LoVo (cell line): ENCODE data around the gene GOLGA5.
"Not testable (repeated sequence)": the region's sequence is repeated elsewhere in the genome, so short reads cannot be mapped to it uniquely, and the experiment has no call there.

Source experiments
- DNase-seq: peaks from one replicate; pipeline ENCODE4 v3.0.0-alpha.2; 2016; ENCODE audit warnings: low spot score

Gene GOLGA5

GRCh38 chr14:92793709-92794546 is at the start of gene GOLGA5:
GOLGA5 (plus strand) TSS chr14:92794305; CDS start chr14:92797438, 3,133 bp downstream.
- peak; percentile 95 for DNase-seq

GRCh38 chr14:92747701-92748258 is 46.3 kb upstream of the GOLGA5 start:
- peak; percentile 26 for DNase-seq

GRCh38 chr14:92748259-92749016 is 45.7 kb upstream of the GOLGA5 start, which contains the start of gene LGMN:
LGMN (minus strand) TSS chr14:92748627; CDS start chr14:92732786, 15,841 bp downstream.
- DNase-seq: peak; percentile 96

GRCh38 chr14:92750222-92750728 is 43.8 kb upstream of the GOLGA5 start:
- DNase-seq: not testable (repeated sequence)

- DNase-seq: no peak
Measured at GRCh38 chr14:92750994-92751400, 43.1 kb upstream of the GOLGA5 start.

GRCh38 chr14:92751819-92752218 is 42.3 kb upstream of the GOLGA5 start:
- no peak for DNase-seq

GRCh38 chr14:92753250-92753649 is 40.9 kb upstream of the GOLGA5 start:
- no peak for DNase-seq

- DNase-seq: no peak
Measured at GRCh38 chr14:92754966-92755365, 39.1 kb upstream of the GOLGA5 start.

- DNase-seq: no peak
Measured at GRCh38 chr14:92755495-92755894, 38.6 kb upstream of the GOLGA5 start.

- DNase-seq: no peak
Measured at GRCh38 chr14:92756446-92756845, 37.7 kb upstream of the GOLGA5 start.

GRCh38 chr14:92759300-92759678 is 34.8 kb upstream of the GOLGA5 start:
- no peak for DNase-seq

- DNase-seq: no peak
Measured at GRCh38 chr14:92759679-92760523, 34.2 kb upstream of the GOLGA5 start.

- DNase-seq: no peak
Measured at GRCh38 chr14:92760524-92760805, 33.6 kb upstream of the GOLGA5 start.

- not testable (repeated sequence) for DNase-seq
Measured at GRCh38 chr14:92763666-92764631, 30.2 kb upstream of the GOLGA5 start.

- DNase-seq: not testable (repeated sequence)
Measured at GRCh38 chr14:92768236-92768635, 25.9 kb upstream of the GOLGA5 start.

GRCh38 chr14:92768795-92769194 is 25.3 kb upstream of the GOLGA5 start:
- DNase-seq: no peak

- no peak for DNase-seq
Measured at GRCh38 chr14:92770484-92770883, 23.6 kb upstream of the GOLGA5 start.

- no peak for DNase-seq
Measured at GRCh38 chr14:92774572-92774971, 19.5 kb upstream of the GOLGA5 start.

- not testable (repeated sequence) for DNase-seq
Measured at GRCh38 chr14:92775292-92775691, 18.8 kb upstream of the GOLGA5 start.

- not testable (repeated sequence) for DNase-seq
Measured at GRCh38 chr14:92778868-92779565, 15.1 kb upstream of the GOLGA5 start.
